ENCODE data around the gene RWDD2A.

GRCh38 chr6:83190626-83191025 lies 2.5 kb upstream of the RWDD2A start:
- TF ChIP-seq SP1 (IDR thresholded peaks at IDR 0.05; ENCODE audit: low read depth, low read length) (no peak), TEAD4 (IDR thresholded peaks at IDR 0.05; ENCODE audit: low read depth, low read length) (no peak), SP2 (IDR thresholded peaks at IDR 0.05; ENCODE audit: low read length) (no peak), CTCF (IDR thresholded peaks at IDR 0.05; ENCODE audit: control extremely low read depth in 1 of 3, insufficient read depth in 1 of 3, low read depth in 1 of 3, low read length in 3 of 3) (no peak), ASH2L (IDR thresholded peaks at IDR 0.05; ENCODE audit: low read length) (no peak)

Measured in H1 (cell line).